ENCODE measurements around the gene IGFBP7.

IGFBP7 gene, protein sequence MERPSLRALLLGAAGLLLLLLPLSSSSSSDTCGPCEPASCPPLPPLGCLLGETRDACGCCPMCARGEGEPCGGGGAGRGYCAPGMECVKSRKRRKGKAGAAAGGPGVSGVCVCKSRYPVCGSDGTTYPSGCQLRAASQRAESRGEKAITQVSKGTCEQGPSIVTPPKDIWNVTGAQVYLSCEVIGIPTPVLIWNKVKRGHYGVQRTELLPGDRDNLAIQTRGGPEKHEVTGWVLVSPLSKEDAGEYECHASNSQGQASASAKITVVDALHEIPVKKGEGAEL

DNA sequence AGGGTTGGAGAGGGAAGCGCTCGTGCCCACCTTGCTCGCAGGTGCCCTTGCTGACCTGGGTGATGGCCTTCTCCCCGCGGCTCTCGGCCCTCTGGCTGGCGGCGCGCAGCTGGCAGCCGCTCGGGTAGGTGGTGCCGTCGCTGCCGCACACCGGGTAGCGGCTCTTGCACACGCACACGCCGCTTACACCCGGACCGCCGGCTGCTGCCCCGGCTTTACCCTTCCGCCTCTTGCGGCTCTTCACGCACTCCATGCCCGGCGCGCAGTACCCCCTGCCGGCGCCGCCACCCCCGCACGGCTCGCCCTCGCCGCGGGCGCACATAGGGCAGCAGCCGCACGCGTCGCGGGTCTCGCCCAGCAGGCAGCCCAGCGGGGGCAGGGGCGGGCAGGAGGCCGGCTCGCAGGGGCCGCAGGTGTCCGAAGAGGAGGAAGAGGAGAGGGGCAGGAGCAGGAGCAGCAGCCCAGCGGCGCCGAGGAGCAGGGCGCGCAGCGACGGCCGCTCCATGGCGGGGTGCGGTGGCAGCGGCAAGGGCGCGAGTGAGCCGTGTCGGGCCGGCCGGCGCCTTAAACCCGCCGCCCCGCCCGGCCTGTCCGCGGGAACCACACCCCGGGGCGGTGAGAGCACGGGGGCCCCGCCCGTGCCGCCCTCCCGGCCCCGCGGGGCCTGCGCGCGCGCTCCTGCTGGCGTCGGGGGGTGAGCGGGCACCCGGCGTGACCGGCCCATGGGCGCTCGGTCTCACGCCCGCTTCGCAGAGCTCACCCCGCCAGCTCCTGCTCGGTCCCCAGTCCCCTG is at the start of gene IGFBP7:
IGFBP7 (minus strand) TSS at position 539 of the 793 bp plus-strand sequence; CDS start at position 505, 34 bp downstream.
- Mint-ChIP-seq H3K4me1 (peaks cover 13% of the 10 kb centered on the region), H3K4me3 (peak within 1 kb of the TSS; percentile 71), H3K9me3 (no peaks in the 10 kb centered on the region), H3K36me3 (no peaks in the 10 kb centered on the region), H3K27me3 (peaks cover 76% of the 10 kb centered on the region), H3K27ac (peak within 1 kb of the TSS; percentile 38)
- CTCF ChIA-PET = no interaction called here
- no peak for DNase-seq

DNA sequence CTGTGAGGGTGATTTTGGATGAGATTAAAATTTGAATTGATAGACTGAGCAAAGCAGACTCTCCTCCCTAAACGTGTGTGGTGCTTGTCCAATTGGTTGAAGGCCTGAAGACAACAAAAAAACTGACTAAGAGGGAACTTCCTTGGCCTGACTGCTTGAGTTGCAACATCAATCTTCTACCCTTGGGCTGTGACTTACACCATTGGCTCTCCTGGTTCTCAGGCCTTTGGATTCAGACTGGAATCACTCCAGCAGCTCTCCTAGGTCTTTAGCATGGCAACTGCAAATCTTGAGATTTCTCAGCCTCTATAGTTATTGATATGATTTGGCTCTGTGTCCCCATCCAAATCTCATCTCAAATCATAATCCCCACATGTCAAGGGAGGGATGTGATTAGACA is 49.7 kb upstream of the IGFBP7 start:
- no peak for DNase-seq
- H3K9me3 Mint-ChIP-seq = no peaks in the 10 kb centered on the region
- H3K4me3 Mint-ChIP-seq = no peak overlapping the region
- CTCF ChIA-PET = no interaction called here
- H3K27me3 Mint-ChIP-seq = peaks cover 17% of the 10 kb centered on the region
- no peak overlapping the region for H3K27ac Mint-ChIP-seq
- H3K4me1 Mint-ChIP-seq = peaks cover 12% of the 10 kb centered on the region
- H3K36me3 Mint-ChIP-seq = no peaks in the 10 kb centered on the region

DNA sequence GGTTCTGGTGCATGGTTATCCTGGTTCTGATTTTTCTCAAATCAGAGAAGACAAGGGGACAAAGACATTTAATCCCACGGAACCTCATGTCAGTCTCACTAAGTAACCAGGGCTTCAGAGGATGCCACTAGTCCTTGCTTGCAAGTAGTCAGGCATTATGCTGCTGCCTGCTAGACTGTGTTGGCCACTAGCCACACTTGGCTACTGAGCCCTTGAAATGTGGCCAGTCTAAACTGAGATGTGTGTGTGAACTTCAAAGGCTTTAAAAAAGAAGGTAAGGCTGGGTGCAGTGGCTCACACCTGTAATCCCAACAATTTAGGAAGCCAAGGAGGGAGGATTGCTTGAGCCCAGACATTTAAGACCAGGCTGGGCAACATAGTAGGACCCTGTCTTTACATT is 48.6 kb upstream of the IGFBP7 start:
- DNase-seq = no peak
- Mint-ChIP-seq H3K4me3 (no peak overlapping the region), H3K9me3 (no peaks in the 10 kb centered on the region), H3K4me1 (peaks cover 4% of the 10 kb centered on the region), H3K27ac (no peak overlapping the region), H3K27me3 (peaks cover 14% of the 10 kb centered on the region), H3K36me3 (no peaks in the 10 kb centered on the region)
- CTCF ChIA-PET = no interaction called here

DNA sequence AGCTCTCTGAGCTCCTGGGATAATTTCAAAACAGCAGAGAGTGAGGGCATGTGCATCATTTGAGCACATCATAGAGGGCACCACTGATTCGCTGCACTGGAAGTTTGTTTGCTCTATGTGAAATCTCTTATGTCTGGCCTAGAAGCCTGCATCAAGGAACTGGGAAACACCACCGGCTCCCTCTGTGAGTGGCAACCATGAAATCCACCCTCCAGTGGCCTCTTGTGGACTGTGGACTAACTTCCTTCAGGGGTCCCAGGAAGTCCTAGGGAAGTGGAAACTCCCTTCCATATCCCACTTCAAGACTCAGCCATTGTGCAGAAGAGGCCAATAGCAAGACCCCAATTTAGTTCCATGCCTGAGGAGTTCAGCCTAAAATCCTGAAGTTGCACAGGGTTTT is 48.0 kb upstream of the IGFBP7 start:
- no peaks in the 10 kb centered on the region for H3K36me3 Mint-ChIP-seq
- CTCF ChIA-PET = no interaction called here
- no peak for DNase-seq
- no peaks in the 10 kb centered on the region for H3K9me3 Mint-ChIP-seq
- H3K4me1 Mint-ChIP-seq = no peaks in the 10 kb centered on the region
- H3K27me3 Mint-ChIP-seq = peaks cover 10% of the 10 kb centered on the region
- no peak overlapping the region for H3K27ac Mint-ChIP-seq
- no peak overlapping the region for H3K4me3 Mint-ChIP-seq

DNA sequence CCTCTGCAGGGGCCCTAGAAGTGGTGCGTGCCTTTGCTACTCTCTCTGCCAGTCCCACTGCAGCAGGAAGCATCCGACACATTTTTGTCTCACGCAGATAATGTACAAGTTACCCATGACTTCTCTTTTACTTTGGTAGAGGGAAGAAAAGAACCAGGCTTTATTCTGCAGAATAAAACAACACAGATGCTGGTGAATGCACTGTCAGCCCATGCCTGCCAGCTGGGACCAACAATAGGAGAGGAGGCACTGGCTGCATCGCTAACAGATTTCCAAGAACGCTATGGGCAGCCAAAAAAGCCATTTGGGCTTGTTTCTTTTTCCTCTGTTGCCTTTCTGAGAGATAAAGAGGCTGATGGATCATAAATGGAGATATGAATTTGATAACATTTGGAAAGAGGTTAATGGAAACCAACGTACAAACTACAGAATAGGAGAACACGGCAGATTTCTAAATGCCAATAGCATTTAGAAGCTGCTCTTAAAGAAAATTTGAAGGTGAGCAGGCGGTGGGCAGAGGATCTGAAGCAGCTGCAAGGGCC is 47.5 kb upstream of the IGFBP7 start:
- DNase-seq = no peak
- no peak overlapping the region for H3K27ac Mint-ChIP-seq
- H3K4me1 Mint-ChIP-seq = no peaks in the 10 kb centered on the region
- H3K36me3 Mint-ChIP-seq = no peaks in the 10 kb centered on the region
- no peaks in the 10 kb centered on the region for H3K9me3 Mint-ChIP-seq
- H3K27me3 Mint-ChIP-seq = peaks cover 15% of the 10 kb centered on the region
- CTCF ChIA-PET = no interaction called here
- H3K4me3 Mint-ChIP-seq = no peak overlapping the region

DNA sequence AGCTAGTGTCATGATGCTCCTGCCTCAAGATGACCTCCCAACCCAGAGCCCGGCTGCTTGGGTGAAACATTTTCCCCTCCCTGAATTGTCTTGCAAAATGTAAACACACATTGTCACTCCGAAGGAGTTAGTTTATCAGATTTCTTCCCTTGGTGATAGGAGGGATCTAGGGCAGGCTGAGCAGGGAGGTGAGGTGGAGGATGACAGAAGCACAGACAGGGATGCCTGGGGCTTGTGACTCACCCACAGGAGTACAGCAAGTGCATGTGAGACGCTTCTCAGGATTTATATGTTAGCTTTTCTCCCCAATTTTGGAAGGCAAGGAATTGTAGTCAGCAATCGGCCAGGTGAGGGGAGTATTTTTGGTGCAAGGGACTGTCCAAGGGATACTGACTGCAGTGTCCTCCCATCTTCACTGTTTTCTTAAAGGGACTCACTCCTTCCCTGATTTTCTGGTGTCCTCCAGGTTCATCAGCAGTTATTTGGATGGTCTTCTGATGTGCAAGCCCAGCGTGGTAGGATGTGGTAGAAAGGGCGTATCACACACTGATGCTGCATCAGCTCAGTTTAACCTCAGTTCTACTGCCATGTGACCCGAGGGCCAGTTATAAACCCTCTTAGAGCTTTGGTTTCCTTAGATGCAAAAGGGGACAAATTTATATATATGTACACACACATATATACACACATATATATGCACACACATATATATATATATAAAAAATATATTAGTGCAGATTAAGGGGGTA is 46.2 kb upstream of the IGFBP7 start:
- Mint-ChIP-seq H3K36me3 (no peaks in the 10 kb centered on the region), H3K4me3 (no peak overlapping the region), H3K4me1 (no peaks in the 10 kb centered on the region), H3K27ac (no peak overlapping the region), H3K9me3 (no peaks in the 10 kb centered on the region), H3K27me3 (peaks cover 15% of the 10 kb centered on the region)
- CTCF ChIA-PET = no interaction called here
- DNase-seq = no peak

DNA sequence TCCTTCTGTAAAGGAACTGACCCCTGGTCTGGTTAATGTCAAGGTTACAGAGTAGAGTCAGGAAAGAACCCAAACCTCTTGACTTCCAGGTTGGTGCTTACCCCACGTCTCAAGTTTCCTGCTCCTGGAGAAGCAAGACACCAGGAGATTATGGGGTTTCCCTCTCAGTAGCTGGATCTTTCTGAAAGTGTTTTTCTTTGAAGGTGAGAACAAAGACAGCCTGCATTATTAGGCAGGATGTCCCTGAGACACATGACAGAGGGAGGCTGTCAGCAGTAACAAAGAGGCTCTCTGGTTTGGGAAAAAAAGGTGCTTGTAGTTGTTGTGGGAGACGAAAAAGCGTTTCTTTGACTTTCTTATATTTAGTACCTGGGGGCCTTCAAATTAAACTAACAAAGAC is 44.7 kb upstream of the IGFBP7 start:
- H3K4me1 Mint-ChIP-seq = no peaks in the 10 kb centered on the region
- H3K36me3 Mint-ChIP-seq = no peaks in the 10 kb centered on the region
- DNase-seq = no peak
- no peak overlapping the region for H3K4me3 Mint-ChIP-seq
- CTCF ChIA-PET = no interaction called here
- no peaks in the 10 kb centered on the region for H3K9me3 Mint-ChIP-seq
- H3K27ac Mint-ChIP-seq = no peak overlapping the region
- peaks cover 19% of the 10 kb centered on the region for H3K27me3 Mint-ChIP-seq

DNA sequence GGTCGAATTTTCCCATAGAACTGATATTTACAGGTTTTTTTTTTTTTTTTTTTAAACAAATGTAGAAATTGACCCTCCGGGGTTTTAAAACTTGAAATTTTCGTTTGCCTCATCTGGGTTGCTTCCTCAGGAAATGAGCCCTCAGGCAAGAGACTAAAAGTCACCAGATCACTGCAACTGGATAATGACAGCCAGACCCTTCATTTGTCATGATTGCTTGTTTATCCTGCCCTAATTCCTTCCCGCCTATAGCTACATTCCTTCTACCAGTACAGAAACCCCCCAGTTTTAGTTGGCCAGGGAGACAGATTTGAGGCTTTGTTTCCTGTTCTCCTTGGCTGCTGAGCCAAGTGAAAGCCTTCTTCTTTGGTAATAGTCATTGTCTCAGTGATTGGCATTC is 44.0 kb upstream of the IGFBP7 start:
- Mint-ChIP-seq H3K4me3 (no peak overlapping the region), H3K27ac (no peak overlapping the region), H3K4me1 (no peaks in the 10 kb centered on the region), H3K27me3 (peaks cover 19% of the 10 kb centered on the region), H3K9me3 (no peaks in the 10 kb centered on the region), H3K36me3 (no peaks in the 10 kb centered on the region)
- DNase-seq = no peak
- CTCF ChIA-PET = interaction anchor here (1.1 kb wide), 1 partner anchor 10 kb away, joined by 4 read pairs; no protein-coding TSS in a partner anchor

DNA sequence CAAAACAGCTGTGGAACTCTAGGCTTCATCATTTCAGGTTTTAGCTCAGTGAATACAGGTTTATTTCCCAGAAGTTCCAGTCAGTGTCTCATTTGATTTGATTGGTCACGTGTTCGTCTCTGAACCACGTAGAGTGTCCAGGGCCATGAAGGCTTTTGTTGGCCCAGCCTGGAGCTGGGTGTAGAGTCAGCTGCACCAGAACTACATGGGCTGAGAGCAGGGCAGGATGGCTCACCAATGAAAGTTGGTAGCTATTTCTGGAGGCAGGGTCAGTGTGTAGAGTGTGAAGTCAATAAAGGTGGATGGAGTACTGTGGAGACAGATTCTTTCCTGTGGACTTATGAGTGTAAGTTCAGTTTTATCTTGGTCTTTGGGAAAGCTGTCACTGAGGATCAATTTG is 43.0 kb upstream of the IGFBP7 start:
- CTCF ChIA-PET = interaction anchor here (0.6 to 1.1 kb wide), 3 partner anchors 11 to 1463 kb away, joined by 3 to 4 read pairs (median 3); no protein-coding TSS in a partner anchor
- no peak overlapping the region for H3K4me3 Mint-ChIP-seq

DNA sequence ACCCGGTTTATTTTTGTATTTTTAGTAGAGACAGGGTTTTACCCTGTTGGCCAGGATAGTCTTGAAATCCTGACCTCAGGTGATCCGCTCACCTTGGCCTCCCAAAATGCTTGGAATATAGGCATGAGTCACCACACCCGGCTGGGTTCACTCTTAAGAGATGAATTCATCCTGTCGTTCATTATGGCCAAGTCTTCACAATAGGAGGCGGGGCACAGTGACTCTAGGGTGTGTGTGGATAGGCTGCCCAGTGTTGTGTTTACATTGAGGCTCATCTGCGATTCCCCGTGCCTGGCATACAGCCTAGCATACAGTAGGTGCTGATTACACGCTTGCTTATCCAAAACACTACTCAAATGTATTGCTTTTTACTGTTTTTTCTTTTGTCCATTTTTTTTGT is 41.3 kb upstream of the IGFBP7 start:
- DNase-seq = no peak
- CTCF ChIA-PET = interaction anchor here (1.3 kb wide), 1 partner anchor 12 kb away, joined by 5 read pairs; no protein-coding TSS in a partner anchor
- no peak overlapping the region for H3K27ac Mint-ChIP-seq
- no peaks in the 10 kb centered on the region for H3K9me3 Mint-ChIP-seq
- no peaks in the 10 kb centered on the region for H3K36me3 Mint-ChIP-seq
- H3K4me3 Mint-ChIP-seq = no peak overlapping the region
- no peaks in the 10 kb centered on the region for H3K4me1 Mint-ChIP-seq
- peaks cover 19% of the 10 kb centered on the region for H3K27me3 Mint-ChIP-seq

More for the DNA sequence above, 43.0 kb upstream of the IGFBP7 start:
- no peaks in the 10 kb centered on the region for H3K4me1 Mint-ChIP-seq
- DNase-seq = no peak
- H3K27ac Mint-ChIP-seq = no peak overlapping the region
- no peaks in the 10 kb centered on the region for H3K36me3 Mint-ChIP-seq
- no peaks in the 10 kb centered on the region for H3K9me3 Mint-ChIP-seq
- peaks cover 19% of the 10 kb centered on the region for H3K27me3 Mint-ChIP-seq

DNA sequence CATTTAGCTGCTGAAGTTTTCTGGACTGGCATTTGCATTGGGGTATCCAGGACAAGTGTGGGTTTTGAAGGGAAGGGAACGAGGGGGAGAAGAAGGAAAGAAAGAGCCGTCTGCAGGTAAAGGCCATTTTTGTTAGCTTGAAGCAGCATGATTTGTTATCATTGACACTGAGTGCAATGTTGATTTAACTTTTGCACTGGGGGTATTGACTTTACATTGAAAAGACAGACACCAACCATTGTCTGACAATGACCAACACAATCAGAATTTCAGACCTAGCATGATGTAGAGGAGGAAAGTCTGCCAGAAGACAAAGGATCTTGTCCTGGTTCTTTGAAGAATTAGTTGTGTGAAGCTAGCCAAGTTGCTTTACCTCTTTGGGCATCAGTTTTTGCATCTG is 39.6 kb upstream of the IGFBP7 start:
- Mint-ChIP-seq H3K9me3 (no peaks in the 10 kb centered on the region), H3K36me3 (no peaks in the 10 kb centered on the region), H3K27ac (no peak overlapping the region), H3K4me3 (no peak overlapping the region), H3K4me1 (no peaks in the 10 kb centered on the region), H3K27me3 (peaks cover 17% of the 10 kb centered on the region)
- CTCF ChIA-PET = no interaction called here
- DNase-seq = no peak

DNA sequence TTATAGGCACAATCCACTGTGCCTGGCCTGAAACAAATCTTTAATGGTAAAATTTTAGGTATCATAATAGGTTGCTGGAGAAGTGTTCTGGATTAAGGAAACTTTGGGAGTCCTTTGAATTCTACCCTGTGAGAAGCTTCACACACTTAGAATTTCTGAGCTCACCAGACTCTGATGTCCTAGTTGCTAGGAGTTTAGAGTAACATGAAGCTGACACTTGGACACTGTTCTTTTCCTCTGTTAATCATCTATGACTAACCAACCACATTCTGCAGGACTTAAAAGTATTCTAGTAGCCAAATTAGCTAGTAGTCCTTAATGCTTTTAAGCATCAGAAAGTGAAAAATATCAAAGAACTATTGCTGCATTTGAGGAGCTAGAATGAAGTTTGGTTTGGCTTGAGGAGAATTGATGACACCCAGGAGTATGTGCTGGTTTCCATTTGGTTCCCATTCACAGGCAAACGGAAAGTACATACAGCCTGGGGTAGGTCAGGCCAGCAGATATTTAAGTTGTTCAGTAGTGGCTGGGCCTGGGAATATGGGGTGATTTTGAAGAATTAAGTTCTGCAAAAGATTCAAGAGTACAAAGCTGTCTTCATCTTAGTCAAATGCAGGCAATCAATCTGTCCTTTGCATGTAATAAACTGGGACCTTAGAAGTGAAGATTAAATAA is 38.8 kb upstream of the IGFBP7 start:
- Mint-ChIP-seq H3K9me3 (no peaks in the 10 kb centered on the region), H3K4me3 (no peak overlapping the region), H3K27ac (no peak overlapping the region)

DNA sequence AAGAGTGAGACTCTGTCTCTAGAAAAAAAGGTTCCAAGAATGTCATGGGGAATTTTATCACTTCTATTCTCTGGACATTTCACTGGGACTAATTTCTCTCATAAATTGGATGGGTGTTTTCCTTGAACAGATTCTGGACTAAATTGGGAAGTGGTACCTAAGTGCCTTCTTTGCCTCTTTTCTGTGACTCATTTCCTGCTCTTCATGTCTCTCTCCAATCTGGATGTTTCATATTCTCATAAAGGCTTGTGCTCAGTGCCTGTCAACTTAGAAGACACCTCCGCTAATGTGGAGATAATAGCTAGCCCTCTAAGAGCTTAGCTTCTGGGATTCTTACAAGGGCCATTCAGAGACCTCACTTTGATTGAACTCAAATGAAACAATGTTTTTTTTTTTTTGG is 38.0 kb upstream of the IGFBP7 start:
- no peaks in the 10 kb centered on the region for H3K36me3 Mint-ChIP-seq
- no peak for DNase-seq
- H3K9me3 Mint-ChIP-seq = no peaks in the 10 kb centered on the region
- no peak overlapping the region for H3K27ac Mint-ChIP-seq
- CTCF ChIA-PET = interaction anchor here (1.3 to 1.6 kb wide), 2 partner anchors 15 to 16 kb away, joined by 3 to 4 read pairs; no protein-coding TSS in a partner anchor
- no peak overlapping the region for H3K4me3 Mint-ChIP-seq
- peaks cover 8% of the 10 kb centered on the region for H3K27me3 Mint-ChIP-seq
- no peaks in the 10 kb centered on the region for H3K4me1 Mint-ChIP-seq

More for the DNA sequence above, 38.8 kb upstream of the IGFBP7 start:
- DNase-seq = no peak
- CTCF ChIA-PET = interaction anchor here (1.3 to 1.6 kb wide), 2 partner anchors 14 to 16 kb away, joined by 3 to 4 read pairs; no protein-coding TSS in a partner anchor
- H3K36me3 Mint-ChIP-seq = no peaks in the 10 kb centered on the region
- H3K4me1 Mint-ChIP-seq = no peaks in the 10 kb centered on the region
- peaks cover 10% of the 10 kb centered on the region for H3K27me3 Mint-ChIP-seq

Data from activated naive CD4-positive, alpha-beta T cell treated with anti-CD3 and anti-CD28 coated beads, Interleukin-2, amount 10 ng/mL, durations not matched to agents 7 days and 5 days (primary cell).